HepG2 (cell line): ENCODE results near the gene ZSCAN31. TPM values are rescaled to one million over a fixed set of nuclear protein-coding genes. Genes with fewer than 3 reads are reported as not detected.

ENCODE experiments used
- AGO1 ChIP-seq: fragments of 200-400 bp; formaldehyde crosslinking; IDR thresholded peaks from 2 replicates; pipeline ENCODE4 v1.6.1; 2017; ENCODE audit warnings: mild to moderate bottlenecking, low read depth, low read length, moderate library complexity; ENCODE audit not compliant: poor library complexity, severe bottlenecking
- ARHGAP35 ChIP-seq: sonication (generic); formaldehyde crosslinking; IDR thresholded peaks from 2 replicates; pipeline ENCODE4 v1.9.0; 2022; ENCODE audit warnings: mild to moderate bottlenecking, inconsistent platforms, moderate library complexity, missing genetic modification reagents, borderline replicate concordance
- GRHL1 ChIP-seq: sonication (generic); formaldehyde crosslinking; conservative IDR thresholded peaks from 2 replicates; pipeline ENCODE4 v1.8.0; 2022; ENCODE audit warnings: missing genetic modification reagents
- MXD4 ChIP-seq: IDR thresholded peaks from 2 replicates; pipeline ENCODE4 v1.6.1; 2016; ENCODE audit warnings: mild to moderate bottlenecking, missing biosample characterization, missing genetic modification reagents
- NFKB2 ChIP-seq: sonication (generic); formaldehyde crosslinking; IDR thresholded peaks from 2 replicates; pipeline ENCODE4 v1.4.0; 2020; ENCODE audit warnings: missing genetic modification reagents, borderline replicate concordance
- NKX3-1 ChIP-seq: sonication (generic); formaldehyde crosslinking; IDR thresholded peaks from 2 replicates; pipeline ENCODE4 v1.5.0; 2020; ENCODE audit warnings: missing genetic modification reagents
- RARA ChIP-seq: IDR thresholded peaks from 2 replicates; pipeline ENCODE4 v1.6.1; 2016; ENCODE audit warnings: missing genetic modification reagents, missing compliant biosample characterization
- RBM22 ChIP-seq: fragments of 200-400 bp; formaldehyde crosslinking; optimal IDR thresholded peaks from 2 replicates; pipeline ENCODE3; 2017; ENCODE audit warnings: mild to moderate bottlenecking, low read length, moderate library complexity
- RFXANK ChIP-seq: IDR thresholded peaks from 2 replicates; pipeline ENCODE4 v1.6.1; 2016
- SALL2 ChIP-seq: sonication (generic); formaldehyde crosslinking; IDR thresholded peaks from 2 replicates; pipeline ENCODE4 v1.8.1; 2023; ENCODE audit warnings: mild to moderate bottlenecking, missing genetic modification reagents, inconsistent platforms
- STAG1 ChIP-seq: sonication (generic); formaldehyde crosslinking; IDR thresholded peaks from 2 replicates; pipeline ENCODE4 v1.4.0; 2020; ENCODE audit warnings: missing genetic modification reagents
- THAP11 ChIP-seq: IDR thresholded peaks from 2 replicates; pipeline ENCODE4 v1.6.1; 2016; ENCODE audit warnings: missing biosample characterization, missing genetic modification reagents
- THAP9 ChIP-seq: sonication (generic); formaldehyde crosslinking; IDR thresholded peaks from 2 replicates; pipeline ENCODE4; 2020; ENCODE audit warnings: missing genetic modification reagents, mild to moderate bottlenecking, borderline replicate concordance
- ZBTB14 ChIP-seq: sonication (generic); formaldehyde crosslinking; IDR thresholded peaks from 2 replicates; pipeline ENCODE4 v1.4.0; 2020; ENCODE audit warnings: missing genetic modification reagents
- ZGPAT ChIP-seq: IDR thresholded peaks from 2 replicates; pipeline ENCODE4 v1.6.1; 2016; ENCODE audit warnings: mild to moderate bottlenecking
- ZNF510 ChIP-seq: sonication (generic); formaldehyde crosslinking; IDR thresholded peaks from 2 replicates; pipeline ENCODE4 v1.4.0; 2020; ENCODE audit warnings: low read depth, mild to moderate bottlenecking, missing genetic modification reagents
- ZNF703 ChIP-seq: sonication (generic); formaldehyde crosslinking; IDR thresholded peaks from 2 replicates; pipeline ENCODE4 v1.5.1; 2020; ENCODE audit warnings: missing genetic modification reagents, mild to moderate bottlenecking, moderate library complexity, borderline replicate concordance
- ZNF800 ChIP-seq: sonication (generic); formaldehyde crosslinking; IDR thresholded peaks from 2 replicates; pipeline ENCODE4 v1.4.0; 2020; ENCODE audit warnings: missing genetic modification reagents
- ZNF879 ChIP-seq: sonication (generic); formaldehyde crosslinking; IDR thresholded peaks from 2 replicates; pipeline ENCODE4 v1.8.1; 2023; ENCODE audit warnings: missing genetic modification reagents
- ZSCAN29 ChIP-seq: sonication (generic); formaldehyde crosslinking; conservative IDR thresholded peaks from 2 replicates; pipeline ENCODE4 v1.4.0; 2020; ENCODE audit warnings: mild to moderate bottlenecking, missing genetic modification reagents
- polyA plus RNA-seq, 8 experiments: library from polyadenylated mRNA; depleted of rRNA in 3 of 8; stranded (reverse) in 7 of 8; unstranded in 1 of 8; fragments of >200 nt; fragmentation: Illumina TruSeq in 4 of 8; extraction: Trizol in 4 of 8; gene quantifications; 2 replicates each; pipeline versions ENCODE4 v1.2.1 to v1.2.3, GENCODE V29; 2011 to 2016; ENCODE audit warnings: low read depth in 4 of 8, missing spikeins in 1 of 8, mixed read lengths in 1 of 8; ENCODE audit not compliant: insufficient read depth in 1 of 8
- total RNA-seq, 5 experiments: library from RNA; depleted of rRNA; stranded (reverse); fragments of >200 nt; fragmentation: Illumina TruSeq; extraction: Trizol; gene quantifications; 2 replicates each; pipeline ENCODE4 v1.2.3, GENCODE V29; 2016; ENCODE audit warnings: low read depth in 1 of 5

ZSCAN31 gene
- total and polyA plus RNA-seq, 2 of the 13 experiments (the other 11 are each of a cell fraction or from before 2014, with no cell fraction given): 5.3 to 6.2 TPM

- no peak; the same call in 1 of the 2 replicates for TF ChIP-seq MXD4 (CRISPR knock-in tag)
- TF ChIP-seq THAP9 (CRISPR knock-in tag): no peak
- peak; percentile 79; the same call in 1 of the 2 replicates for TF ChIP-seq ZGPAT (CRISPR knock-in tag)
- TF ChIP-seq GRHL1 (CRISPR knock-in tag): no peak
- TF ChIP-seq AGO1: no peak
- TF ChIP-seq NKX3-1 (CRISPR knock-in tag): no peak
- no peak for TF ChIP-seq RBM22
- no peak for TF ChIP-seq ZSCAN29 (CRISPR knock-in tag)
- TF ChIP-seq ARHGAP35 (CRISPR knock-in tag): peak; percentile 47; the same call in 1 of the 2 replicates
- no peak for TF ChIP-seq ZNF510 (CRISPR knock-in tag)
- no peak for TF ChIP-seq ZBTB14
- TF ChIP-seq RARA (CRISPR knock-in tag): no peak
- TF ChIP-seq ZNF879 (CRISPR knock-in tag): no peak
- TF ChIP-seq THAP11 (CRISPR knock-in tag): peak; percentile 33; the same call in 1 of the 2 replicates
- TF ChIP-seq ZNF800 (CRISPR knock-in tag): no peak
- peak; percentile 58; the same call in 1 of the 2 replicates for TF ChIP-seq RFXANK
- no peak for TF ChIP-seq ZNF703 (CRISPR knock-in tag)
- peak; percentile 71; the same call in 1 of the 2 replicates for TF ChIP-seq NFKB2
- TF ChIP-seq SALL2 (CRISPR knock-in tag): peak; percentile 71; the same call in 1 of the 2 replicates
- peak; percentile 94 for TF ChIP-seq STAG1 (CRISPR knock-in tag)
Observed at GRCh38 chr6:28355743-28356665, 20.1 kb upstream of the ZSCAN31 start (continued).
